ENCODE results near the gene GRIN2C. TPM values are rescaled to one million over a fixed set of nuclear protein-coding genes. Genes with fewer than 3 reads are reported as not detected.

The GRIN2C gene
- total RNA-seq, 2 donors from 2014 or later: 0.42 to 1.4 TPM

- H3K4me1 ChIP-seq (ENCODE audit: control insufficient read depth in 1 of 2, low read depth in 2 of 2): peaks cover 4 to 17% of the 10 kb centered on the region in 2 donors
- no peaks in the 10 kb centered on the region for H3K27me3 ChIP-seq (replicated peaks; ENCODE audit: insufficient read depth)
- H3K4me3 ChIP-seq: no peak overlapping the region
- H3K27ac ChIP-seq: no peak overlapping the region
- H3K36me3 ChIP-seq: no peaks in the 10 kb centered on the region
- no peak for DNase-seq (ENCODE audit: low spot score)
- ATAC-seq (ENCODE audit: insufficient number of reproducible peaks, low FRiP score, low read depth): no peak
- H3K9me3 ChIP-seq: no peaks in the 10 kb centered on the region
- no peak for TF ChIP-seq CTCF (IDR thresholded peaks at IDR 0.05)
Measured at GRCh38 chr17:74855323-74855722, 4.4 kb downstream of the GRIN2C start.

GRCh38 chr17:74854792-74855191, 4.9 kb downstream of the GRIN2C start:
- TF ChIP-seq CTCF (IDR thresholded peaks at IDR 0.05): no peak
- no peaks in the 10 kb centered on the region for H3K27me3 ChIP-seq (replicated peaks; ENCODE audit: insufficient read depth)
- ATAC-seq (ENCODE audit: insufficient number of reproducible peaks, low FRiP score, low read depth): no peak

GRCh38 chr17:74853669-74854068, 6.0 kb downstream of the GRIN2C start:
- TF ChIP-seq CTCF (IDR thresholded peaks at IDR 0.05): no peak
- ATAC-seq (ENCODE audit: insufficient number of reproducible peaks, low FRiP score, low read depth): no peak
- Histone ChIP-seq H3K4me3 (no peak overlapping the region), H3K4me1 (ENCODE audit: control insufficient read depth in 1 of 2, low read depth in 2 of 2) (peaks cover 0 to 8% of the 10 kb centered on the region in 2 donors), H3K27me3 (replicated peaks; ENCODE audit: insufficient read depth) (no peaks in the 10 kb centered on the region), H3K27ac (no peak overlapping the region), H3K9me3 (no peaks in the 10 kb centered on the region), H3K36me3 (no peaks in the 10 kb centered on the region)
- DNase-seq (ENCODE audit: low spot score): no peak

More at GRCh38 chr17:74854792-74855191, 4.9 kb downstream of the GRIN2C start:
- Histone ChIP-seq H3K36me3 (no peaks in the 10 kb centered on the region), H3K9me3 (no peaks in the 10 kb centered on the region), H3K4me1 (ENCODE audit: control insufficient read depth in 1 of 2, low read depth in 2 of 2) (peaks cover 0 to 12% of the 10 kb centered on the region in 2 donors), H3K27ac (no peak overlapping the region), H3K4me3 (no peak overlapping the region)
- no peak for DNase-seq (ENCODE audit: low spot score)

- Histone ChIP-seq H3K27ac (no peak overlapping the region), H3K4me1 (ENCODE audit: control insufficient read depth in 1 of 2, low read depth in 2 of 2) (peaks cover 0 to 8% of the 10 kb centered on the region in 2 donors), H3K9me3 (no peaks in the 10 kb centered on the region), H3K4me3 (no peak overlapping the region), H3K27me3 (replicated peaks; ENCODE audit: insufficient read depth) (no peaks in the 10 kb centered on the region), H3K36me3 (no peaks in the 10 kb centered on the region)
- TF ChIP-seq CTCF (IDR thresholded peaks at IDR 0.05): no peak
- no peak for ATAC-seq (ENCODE audit: insufficient number of reproducible peaks, low FRiP score, low read depth)
- no peak for DNase-seq (ENCODE audit: low spot score)
Measured at GRCh38 chr17:74853048-74853397, 6.7 kb downstream of the GRIN2C start.

GRCh38 chr17:74852237-74853047, 7.2 kb downstream of the GRIN2C start:
- DNase-seq (ENCODE audit: low spot score) (no peak), ATAC-seq (ENCODE audit: insufficient number of reproducible peaks, low FRiP score, low read depth) (no peak)
- Histone ChIP-seq H3K4me3 (no peak overlapping the region), H3K9me3 (no peaks in the 10 kb centered on the region), H3K27me3 (replicated peaks; ENCODE audit: insufficient read depth) (no peaks in the 10 kb centered on the region), H3K27ac (no peak overlapping the region), H3K4me1 (ENCODE audit: control insufficient read depth in 1 of 2, low read depth in 2 of 2) (peaks cover 0 to 8% of the 10 kb centered on the region in 2 donors), H3K36me3 (no peaks in the 10 kb centered on the region)
- TF ChIP-seq CTCF (IDR thresholded peaks at IDR 0.05): no peak

Measured in thoracic aorta (tissue), 2 donors.